Activated CD8-positive, alpha-beta memory T cell treated with anti-CD3 and anti-CD28 coated beads for 4 hours (primary cell): ENCODE data around the gene FAF1.
"Not testable (repeated sequence)": the region's sequence is repeated elsewhere in the genome, so short reads cannot be mapped to it uniquely, and the experiment has no call there.

ENCODE experiments used
- DNase-seq, 2 donors: peaks; one replicate each; pipeline ENCODE4 v3.0.0-alpha.2; 2020; ENCODE audit warnings: low read depth in 2 of 2

The FAF1 gene

DNA sequence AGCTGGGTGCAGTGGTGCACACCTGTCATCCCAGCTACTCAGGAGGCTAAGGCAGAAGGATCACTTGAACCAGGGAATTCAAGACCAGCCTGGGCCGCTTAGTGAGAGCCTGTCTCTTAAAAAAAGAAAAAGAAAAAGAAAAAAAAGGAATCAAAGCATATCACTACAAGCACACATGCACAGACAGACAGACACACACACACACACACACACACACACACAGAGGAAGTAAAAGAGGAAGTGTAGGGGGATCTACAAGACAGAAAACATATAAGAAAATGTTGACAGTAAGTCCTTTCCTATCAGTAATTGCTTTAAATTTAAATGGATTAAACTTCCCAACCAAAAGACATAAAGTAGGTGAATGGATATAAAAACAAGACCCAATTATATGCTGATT, 180.3 kb downstream of the FAF1 start:
- DNase-seq, result no peak

GRCh38 chr1:50775740-50776139, 184.3 kb downstream of the FAF1 start:
- DNase-seq, result no peak

DNA sequence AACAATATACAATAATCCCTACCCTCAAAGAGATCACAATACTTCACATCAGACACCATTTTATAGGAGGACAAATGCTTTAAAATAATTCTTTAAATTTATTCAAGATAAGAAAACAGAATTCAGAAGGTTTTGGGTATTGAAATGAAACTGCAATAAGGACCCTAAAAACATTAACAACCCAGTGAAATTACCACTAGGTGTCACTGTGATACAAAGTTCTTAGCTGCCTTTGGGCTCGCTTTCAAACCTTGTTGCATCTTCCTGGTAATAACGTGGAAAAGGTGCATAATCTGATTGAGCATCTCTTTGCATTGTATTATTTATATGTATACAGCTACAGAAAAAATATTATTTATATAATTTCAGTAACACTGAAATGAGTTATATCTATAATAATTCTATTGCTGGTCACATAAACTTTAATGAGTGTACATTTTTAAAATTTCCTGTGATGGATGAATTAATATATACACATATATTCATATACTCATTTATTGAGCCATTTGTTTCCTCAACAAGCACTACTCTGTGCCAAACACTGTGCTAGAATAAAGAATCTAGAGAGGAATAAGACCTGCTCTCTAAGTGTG, 185.2 kb downstream of the FAF1 start:
- no peak for DNase-seq

DNA sequence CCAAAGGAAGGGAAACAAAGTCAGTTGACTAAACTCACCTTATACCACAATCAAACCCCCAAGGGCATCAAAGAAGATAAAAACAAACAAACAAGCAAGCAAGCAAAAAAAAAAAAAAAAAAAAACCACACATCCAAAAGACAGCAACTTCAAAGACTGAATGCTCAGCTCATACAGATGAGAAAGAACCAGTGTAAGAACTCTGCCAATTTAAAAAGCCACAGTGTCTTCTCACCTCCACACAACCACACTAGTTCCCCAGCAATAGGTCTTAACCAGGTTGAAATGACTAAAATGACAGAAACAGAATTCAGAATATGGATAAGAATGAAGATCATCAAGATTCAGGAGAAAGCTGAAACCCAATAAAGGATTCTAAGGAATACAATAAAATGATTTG, 193.4 kb downstream of the FAF1 start:
- DNase-seq, result no peak

- not testable (repeated sequence) for DNase-seq
Observed at GRCh38 chr1:50756543-50756942, 203.5 kb downstream of the FAF1 start.

DNA sequence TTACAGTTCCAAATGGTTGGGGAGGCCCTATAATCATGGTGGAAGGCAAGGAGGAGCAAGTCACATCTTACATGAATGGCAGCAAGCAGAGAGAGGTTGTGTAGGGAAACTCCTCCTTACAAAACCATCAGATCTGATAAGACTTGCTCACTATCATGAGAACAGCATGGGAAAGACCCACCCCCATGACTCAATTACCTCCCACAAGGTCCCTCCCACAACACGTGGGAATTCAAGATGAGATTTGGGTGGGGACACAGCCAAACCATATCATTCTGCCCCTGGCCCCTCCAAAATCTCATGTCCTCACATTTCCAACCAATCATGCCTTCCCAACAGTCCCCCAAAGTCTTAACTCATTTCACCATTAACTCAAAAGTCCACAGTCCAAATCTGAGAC, 205.3 kb downstream of the FAF1 start:
- not testable (repeated sequence) for DNase-seq

DNA sequence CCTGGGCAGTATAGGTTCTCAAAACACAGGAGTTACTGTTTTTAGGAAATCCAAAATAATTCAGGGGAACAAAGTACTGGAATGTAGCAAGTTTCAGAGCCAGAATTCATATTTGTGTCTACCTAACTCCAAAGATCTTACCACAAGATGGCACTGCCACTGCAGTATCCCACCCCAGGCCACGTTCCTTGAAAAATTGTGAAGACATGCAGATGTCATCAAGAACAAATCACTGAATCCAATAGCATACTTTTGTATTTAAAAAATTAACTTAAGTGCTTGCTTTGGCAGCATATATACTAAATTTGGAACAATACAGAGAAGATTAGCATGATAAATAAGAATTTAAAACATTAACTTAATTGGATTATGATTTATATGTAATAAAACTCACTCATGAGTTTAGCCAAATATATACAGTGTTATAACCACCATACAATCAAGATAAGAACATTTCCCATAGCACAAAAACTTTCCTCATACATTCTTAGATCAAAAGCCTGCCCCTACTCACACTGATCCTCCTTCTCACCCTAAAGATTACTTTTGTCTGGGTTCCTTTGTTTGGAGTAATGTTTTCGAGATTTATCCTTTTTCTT, 209.9 kb downstream of the FAF1 start:
- no peak for DNase-seq

DNA sequence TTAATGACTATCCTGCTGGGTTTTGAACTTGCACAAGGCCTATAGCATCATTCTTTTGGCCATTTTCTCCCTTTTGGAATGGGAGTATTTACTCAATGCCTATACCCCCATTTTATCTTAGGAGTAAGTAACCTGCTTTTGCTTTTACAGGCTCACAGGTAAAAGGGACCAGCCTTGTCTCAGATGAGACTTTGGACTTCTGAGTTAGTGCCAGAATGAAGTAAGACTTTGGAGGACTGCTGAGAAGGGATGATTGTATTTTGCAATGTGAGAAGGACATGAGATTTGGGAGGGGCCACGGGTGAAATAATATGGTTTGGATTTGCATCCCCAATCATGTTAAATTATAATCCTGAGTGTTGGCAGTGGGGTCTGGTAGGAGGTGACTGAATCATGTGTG, 212.7 kb downstream of the FAF1 start:
- no peak for DNase-seq

- no peak for DNase-seq
Observed at GRCh38 chr1:50742523-50742922, 217.5 kb downstream of the FAF1 start.

GRCh38 chr1:50739125-50739524, 220.9 kb downstream of the FAF1 start:
- DNase-seq, result no peak

GRCh38 chr1:50735443-50735842, 224.6 kb downstream of the FAF1 start:
- no peak for DNase-seq

DNA sequence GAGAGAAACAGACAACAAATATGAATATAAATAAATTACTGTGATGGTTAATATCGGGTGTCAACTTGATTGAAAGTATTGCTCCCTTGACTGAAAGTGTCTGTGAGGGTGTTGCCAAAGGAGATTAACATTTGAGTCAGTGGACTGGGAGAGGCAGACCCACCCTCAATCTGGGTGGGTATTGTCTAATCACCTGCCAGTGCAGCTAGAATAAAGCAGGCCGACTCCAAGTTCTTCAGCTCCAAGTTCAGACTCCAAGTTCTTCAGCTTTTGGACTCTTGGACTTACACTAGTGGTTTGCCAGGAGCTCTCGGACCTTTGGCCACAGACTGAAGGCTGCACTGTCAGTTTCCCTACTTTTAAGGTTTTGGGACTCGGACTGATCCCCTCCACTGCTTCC, 232.5 kb downstream of the FAF1 start:
- DNase-seq, result not testable (repeated sequence)

DNA sequence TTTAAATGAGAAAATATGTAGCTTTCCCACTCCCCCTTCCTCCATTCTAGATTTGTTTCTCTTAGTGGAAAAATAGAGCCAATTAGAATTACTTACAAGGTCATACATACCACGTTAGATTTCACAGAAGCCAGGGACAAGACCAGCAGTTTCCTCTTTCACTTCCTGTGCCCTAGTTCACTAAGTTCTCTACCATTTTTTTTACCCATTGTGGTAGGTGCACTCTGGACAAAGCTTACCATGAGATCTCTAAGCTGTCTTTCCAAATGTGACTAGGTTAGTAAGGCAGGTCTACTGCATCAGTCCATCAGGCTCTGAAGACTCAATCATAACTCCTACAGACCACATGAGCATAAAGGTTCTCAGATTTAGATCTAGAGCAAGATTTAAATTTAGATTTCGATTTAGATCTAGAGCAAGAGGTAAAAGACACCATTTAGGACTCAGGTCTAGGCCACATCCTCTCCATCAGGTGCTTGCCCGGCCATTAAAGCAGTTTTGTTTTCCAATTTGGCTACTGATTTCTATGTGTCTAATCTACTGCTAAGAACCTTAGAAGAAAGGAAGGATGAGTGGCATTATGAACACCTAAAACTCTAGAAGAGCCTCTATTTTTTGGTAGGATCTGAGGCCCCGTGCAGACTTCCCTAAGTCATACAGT, 235.3 kb downstream of the FAF1 start:
- no peak for DNase-seq

DNA sequence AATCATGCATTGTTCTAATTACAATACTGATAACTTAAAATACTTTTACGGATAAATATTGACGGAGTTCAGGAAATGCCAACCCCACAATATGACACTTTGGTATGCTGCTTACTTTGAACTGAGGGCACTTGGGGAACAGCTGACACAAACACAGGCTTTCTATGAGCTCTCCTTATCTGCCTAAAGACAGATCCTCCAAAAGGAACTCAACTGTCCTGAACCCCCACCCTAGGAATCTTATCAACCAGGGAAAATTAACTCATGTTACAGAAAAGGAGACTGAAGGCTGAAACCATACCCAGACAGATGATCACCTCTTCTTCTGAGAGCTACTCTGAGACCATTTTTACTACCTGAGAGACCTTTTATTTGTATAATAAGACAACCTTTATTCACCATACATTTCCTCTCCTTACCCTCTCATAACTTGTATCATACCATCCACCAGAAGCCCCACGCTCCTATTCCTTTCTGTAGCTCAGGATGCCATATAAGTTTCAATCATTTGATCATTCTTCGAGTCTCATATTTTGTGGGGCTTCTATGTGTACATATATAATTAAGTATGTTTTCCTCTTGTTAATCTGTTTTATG, 239.5 kb downstream of the FAF1 start:
- no peak for DNase-seq

DNA sequence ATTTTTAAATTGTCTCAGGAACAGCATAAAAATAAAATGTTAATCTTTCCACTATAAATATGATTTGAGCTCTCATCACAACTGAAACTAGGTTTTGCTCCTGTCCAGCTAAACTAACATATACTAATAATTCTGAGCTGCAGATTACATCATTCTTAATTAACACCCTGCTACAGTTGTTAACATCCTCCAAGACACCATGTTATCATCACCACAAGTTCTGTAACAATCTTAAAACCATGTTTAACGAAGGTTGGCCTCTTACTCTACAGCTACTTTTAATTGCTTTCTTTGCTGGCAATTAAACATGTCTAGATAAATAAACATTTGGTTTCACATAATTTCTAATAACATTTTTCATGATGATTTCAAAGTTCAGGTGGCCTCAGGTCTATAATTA, 240.9 kb downstream of the FAF1 start:
- no peak for DNase-seq

DNA sequence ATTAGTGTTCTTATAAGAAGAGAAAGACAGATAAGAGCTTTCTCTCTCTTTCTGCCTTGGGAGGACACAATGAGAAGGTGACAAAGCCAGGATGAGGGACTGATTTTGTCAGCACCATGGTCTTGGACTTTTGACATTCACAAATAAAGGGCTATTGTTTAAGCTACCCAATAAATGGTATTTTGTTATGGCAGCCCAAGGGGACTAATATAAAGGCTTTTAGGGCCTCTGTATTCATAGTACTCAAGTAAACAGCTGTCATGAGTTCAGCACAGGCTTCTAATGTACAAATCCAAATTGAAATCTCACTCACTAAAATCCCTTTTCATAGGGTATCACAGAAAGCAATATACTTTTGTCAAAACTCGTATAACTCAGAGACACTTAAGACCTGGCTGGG, 242.7 kb downstream of the FAF1 start:
- DNase-seq, result no peak

GRCh38 chr1:50716455-50716854, 243.6 kb downstream of the FAF1 start:
- DNase-seq, result not testable (repeated sequence)

GRCh38 chr1:50710099-50710498, 250.0 kb downstream of the FAF1 start:
- DNase-seq, result no peak

DNA sequence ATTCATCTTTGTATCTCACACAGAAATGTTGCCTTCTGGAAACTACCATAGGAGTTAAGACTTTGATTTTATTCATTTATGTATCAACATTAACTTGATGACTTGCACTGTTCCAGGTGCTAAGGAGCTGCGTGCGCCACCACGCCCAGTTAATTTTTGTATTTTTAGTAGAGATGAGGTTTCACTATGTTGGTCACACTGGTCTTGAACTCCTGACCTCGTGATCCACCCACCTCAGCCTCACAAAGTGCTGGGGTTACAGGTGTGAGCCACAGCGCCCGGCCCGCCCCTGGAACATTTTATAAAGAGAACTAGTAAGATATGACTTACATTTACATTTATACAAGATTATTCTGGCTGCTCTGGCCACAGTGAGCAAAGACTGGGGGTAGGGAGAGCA, 252.2 kb downstream of the FAF1 start:
- DNase-seq, result no peak

- no peak for DNase-seq
Observed at GRCh38 chr1:50705699-50706098, 254.4 kb downstream of the FAF1 start.

GRCh38 chr1:50705041-50705440, 255.0 kb downstream of the FAF1 start:
- no peak for DNase-seq

DNA sequence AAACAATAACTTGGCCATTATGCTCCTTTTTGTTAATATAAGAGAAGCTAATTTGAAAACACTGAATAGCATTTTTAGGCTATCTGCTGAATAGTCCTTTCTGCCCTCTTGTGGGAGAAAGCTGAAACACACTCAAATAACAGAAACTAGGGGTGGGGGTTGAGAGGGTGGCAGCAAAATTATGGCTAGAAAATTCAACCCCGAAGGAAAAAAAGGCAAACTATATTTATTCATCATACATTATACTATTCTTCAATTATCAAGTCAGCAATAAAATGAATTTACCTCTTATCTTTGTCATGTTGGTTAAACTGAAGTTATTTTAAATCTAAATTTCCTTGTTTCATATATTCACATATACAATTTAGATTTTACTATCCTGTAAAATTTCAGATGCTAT, 255.9 kb downstream of the FAF1 start:
- no peak for DNase-seq

GRCh38 chr1:50703240-50703639, 256.8 kb downstream of the FAF1 start:
- no peak for DNase-seq
